IPS-15b (cell line): ENCODE data around the gene IRF7.

Source experiments
- H3K27me3 ChIP-seq: one replicate; pipeline ENCODE4 v1.6.1; 2013; ENCODE audit warnings: low read length; ENCODE audit not compliant: control insufficient read depth, insufficient read depth
- H3K36me3 ChIP-seq: one replicate; pipeline ENCODE4 v1.6.1; 2013; ENCODE audit warnings: low read length; ENCODE audit not compliant: control insufficient read depth, insufficient read depth
- H3K4me1 ChIP-seq: one replicate; pipeline ENCODE4 v1.6.1; 2013; ENCODE audit warnings: mild to moderate bottlenecking, low read length; ENCODE audit not compliant: control insufficient read depth, insufficient read depth
- H3K4me3 ChIP-seq: one replicate; pipeline ENCODE4 v1.5.1; 2013; ENCODE audit warnings: low read depth, low read length
- H3K9ac ChIP-seq: one replicate; pipeline ENCODE4 v1.6.1; 2013; ENCODE audit warnings: low read depth, mild to moderate bottlenecking, low read length
- H3K9me3 ChIP-seq: one replicate; pipeline ENCODE4 v1.6.1; 2013; ENCODE audit warnings: mild to moderate bottlenecking, low read length; ENCODE audit not compliant: control insufficient read depth, insufficient read depth

Gene IRF7

DNA sequence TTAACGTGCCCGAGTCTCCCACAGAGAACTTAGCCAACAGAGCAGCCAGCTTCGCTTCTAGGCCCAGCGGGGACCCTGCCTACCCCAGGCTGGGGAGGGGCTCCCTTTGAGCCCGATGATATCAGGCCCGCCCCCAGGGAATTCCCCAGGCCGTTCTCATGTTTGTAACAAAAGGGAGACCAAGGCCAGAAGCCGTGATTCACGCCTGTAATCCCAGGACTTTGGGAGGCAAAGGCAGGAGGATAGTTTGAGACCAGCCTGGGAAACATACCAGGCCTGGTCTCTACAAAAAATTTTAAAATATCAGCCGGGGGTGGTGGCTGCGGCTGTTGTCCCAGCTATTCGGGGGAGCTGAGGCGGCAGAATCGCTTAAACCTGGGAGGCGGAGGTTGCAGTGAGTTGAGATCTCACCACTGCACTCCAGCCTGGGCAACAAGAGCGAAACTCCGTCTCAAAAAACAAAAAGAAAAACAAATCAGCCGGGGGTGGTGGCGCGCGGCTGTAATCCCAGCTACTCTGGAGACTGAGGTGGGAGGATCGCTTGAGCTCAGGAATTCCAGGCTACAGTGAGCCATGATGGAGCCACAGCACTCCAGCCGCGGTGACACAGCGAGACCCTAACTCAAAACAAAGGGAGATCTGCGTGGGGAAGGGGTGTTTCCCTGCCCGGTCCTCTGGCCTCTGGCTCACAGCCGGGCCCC, 23.0 kb upstream of the IRF7 start:
- Histone ChIP-seq H3K9ac (peak overlapping the region; percentile 73), H3K4me3 (peak overlapping the region; percentile 61), H3K9me3 (no peaks in the 10 kb centered on the region), H3K27me3 (peaks cover 16% of the 10 kb centered on the region), H3K4me1 (peaks cover 3% of the 10 kb centered on the region), H3K36me3 (peaks cover 13% of the 10 kb centered on the region)

GRCh38 chr11:637593-638521, 22.1 kb upstream of the IRF7 start:
- Histone ChIP-seq H3K9me3 (no peaks in the 10 kb centered on the region), H3K4me3 (peak overlapping the region; percentile 61), H3K27me3 (peaks cover 16% of the 10 kb centered on the region), H3K9ac (no peak overlapping the region), H3K4me1 (peaks cover 3% of the 10 kb centered on the region), H3K36me3 (peaks cover 10% of the 10 kb centered on the region)

DNA sequence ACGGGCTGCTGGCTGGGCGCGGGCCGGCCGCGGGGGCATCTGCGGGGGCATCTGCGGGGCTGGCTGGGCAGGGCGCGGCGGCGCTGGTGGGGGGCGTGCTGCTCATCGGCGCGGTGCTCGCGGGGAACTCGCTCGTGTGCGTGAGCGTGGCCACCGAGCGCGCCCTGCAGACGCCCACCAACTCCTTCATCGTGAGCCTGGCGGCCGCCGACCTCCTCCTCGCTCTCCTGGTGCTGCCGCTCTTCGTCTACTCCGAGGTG, 21.5 kb upstream of the IRF7 start:
- Histone ChIP-seq H3K4me1 (peaks cover 3% of the 10 kb centered on the region), H3K9ac (no peak overlapping the region), H3K36me3 (peaks cover 6% of the 10 kb centered on the region), H3K27me3 (peaks cover 16% of the 10 kb centered on the region), H3K4me3 (peak overlapping the region; percentile 61), H3K9me3 (no peaks in the 10 kb centered on the region)

GRCh38 chr11:636511-637332, 21.0 kb upstream of the IRF7 start, which contains the start of gene DRD4:
TSS of gene DRD4 (plus strand) at chr11:637269. CDS start at chr11:637305, 36 bp downstream.
- H3K4me3 ChIP-seq: peak within 1 kb of the TSS; percentile 61

DNA sequence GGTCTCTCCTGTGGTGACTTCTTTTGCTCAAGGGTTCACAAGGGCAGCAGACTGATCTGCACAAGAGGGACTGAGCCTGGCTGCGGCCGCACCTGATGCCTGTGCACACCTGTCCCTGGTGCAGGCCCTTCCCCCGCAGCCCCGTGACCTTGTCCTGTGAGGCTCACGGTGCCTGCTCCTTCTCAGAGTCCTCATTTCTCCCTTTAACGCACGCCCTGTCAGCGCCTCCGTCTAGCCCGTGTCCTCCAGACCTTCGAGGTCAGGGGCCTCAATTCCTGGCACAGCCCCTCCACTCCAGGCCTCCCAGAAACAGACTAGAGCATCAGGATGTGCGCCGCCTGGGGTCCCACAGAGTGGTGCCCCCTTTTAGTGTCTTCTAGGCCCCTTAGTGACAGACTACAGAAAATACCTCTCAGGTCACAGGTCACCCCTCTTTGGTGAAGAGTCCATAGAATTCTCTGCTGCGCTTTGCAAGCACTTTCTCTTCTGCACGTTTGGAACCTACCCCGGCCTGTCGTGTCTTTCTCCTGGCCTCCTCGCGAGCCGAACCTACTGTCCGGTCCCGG, 20.3 kb upstream of the IRF7 start:
- Histone ChIP-seq H3K36me3 (no peaks in the 10 kb centered on the region), H3K4me1 (peaks cover 3% of the 10 kb centered on the region), H3K27me3 (peaks cover 16% of the 10 kb centered on the region), H3K4me3 (peak overlapping the region; percentile 61), H3K9me3 (no peaks in the 10 kb centered on the region), H3K9ac (no peak overlapping the region)

More at GRCh38 chr11:636511-637332, 21.0 kb upstream of the IRF7 start, which contains the start of gene DRD4:
- Histone ChIP-seq H3K9me3 (no peaks in the 10 kb centered on the region), H3K36me3 (peaks cover 3% of the 10 kb centered on the region), H3K9ac (no peak within 1 kb of the TSS), H3K27me3 (peaks cover 16% of the 10 kb centered on the region), H3K4me1 (peaks cover 3% of the 10 kb centered on the region)

DNA sequence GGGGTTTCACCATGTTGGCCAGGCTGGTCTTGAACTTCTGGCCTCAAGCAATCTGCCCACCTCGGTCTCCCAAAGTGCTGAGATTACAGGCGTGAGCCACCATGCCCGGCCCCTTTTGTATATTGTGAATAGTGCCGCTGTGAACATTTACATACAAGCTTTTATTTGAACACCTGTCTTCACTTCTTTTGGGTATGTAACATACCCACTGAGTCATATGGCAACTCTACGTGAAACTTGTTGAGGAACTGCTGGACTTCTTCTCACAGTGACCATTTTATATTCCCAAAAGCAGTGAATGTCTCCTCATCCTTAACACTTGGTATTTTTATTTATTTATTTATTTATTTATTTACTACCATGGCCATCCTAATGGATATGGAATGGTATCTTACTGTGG, 15.1 kb upstream of the IRF7 start:
- no peaks in the 10 kb centered on the region for H3K4me1 ChIP-seq
- H3K4me3 ChIP-seq: no peak overlapping the region
- no peaks in the 10 kb centered on the region for H3K27me3 ChIP-seq
- H3K9me3 ChIP-seq: no peaks in the 10 kb centered on the region
- no peaks in the 10 kb centered on the region for H3K36me3 ChIP-seq
- H3K9ac ChIP-seq: no peak overlapping the region

GRCh38 chr11:629237-629583, 13.5 kb upstream of the IRF7 start:
- Histone ChIP-seq H3K27me3 (no peaks in the 10 kb centered on the region), H3K4me1 (no peaks in the 10 kb centered on the region), H3K9ac (no peak overlapping the region)

GRCh38 chr11:628056-628455, 12.3 kb upstream of the IRF7 start:
- no peak overlapping the region for H3K9ac ChIP-seq
- H3K4me1 ChIP-seq: no peaks in the 10 kb centered on the region
- no peaks in the 10 kb centered on the region for H3K36me3 ChIP-seq
- no peaks in the 10 kb centered on the region for H3K27me3 ChIP-seq
- no peaks in the 10 kb centered on the region for H3K9me3 ChIP-seq
- no peak overlapping the region for H3K4me3 ChIP-seq

More at GRCh38 chr11:629237-629583, 13.5 kb upstream of the IRF7 start:
- Histone ChIP-seq H3K36me3 (no peaks in the 10 kb centered on the region), H3K4me3 (no peak overlapping the region), H3K9me3 (no peaks in the 10 kb centered on the region)

DNA sequence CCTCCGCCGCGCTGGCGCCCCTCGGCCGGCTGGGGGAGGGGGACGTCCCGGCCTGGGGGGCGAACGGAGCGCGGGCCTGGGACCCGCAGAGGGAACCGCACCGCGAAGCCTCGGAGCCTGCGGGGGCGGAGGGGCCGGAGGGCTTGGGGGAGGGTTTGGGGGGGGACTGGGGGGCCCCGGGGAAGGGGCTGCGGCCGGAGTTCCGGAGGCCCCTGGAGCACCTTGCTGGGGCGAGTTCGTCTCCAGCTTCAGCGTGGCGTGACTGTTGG, 11.5 kb upstream of the IRF7 start:
- H3K4me1 ChIP-seq: no peaks in the 10 kb centered on the region
- H3K36me3 ChIP-seq: no peaks in the 10 kb centered on the region
- H3K9ac ChIP-seq: no peak overlapping the region
- no peak overlapping the region for H3K4me3 ChIP-seq
- H3K27me3 ChIP-seq: no peaks in the 10 kb centered on the region
- H3K9me3 ChIP-seq: no peaks in the 10 kb centered on the region

DNA sequence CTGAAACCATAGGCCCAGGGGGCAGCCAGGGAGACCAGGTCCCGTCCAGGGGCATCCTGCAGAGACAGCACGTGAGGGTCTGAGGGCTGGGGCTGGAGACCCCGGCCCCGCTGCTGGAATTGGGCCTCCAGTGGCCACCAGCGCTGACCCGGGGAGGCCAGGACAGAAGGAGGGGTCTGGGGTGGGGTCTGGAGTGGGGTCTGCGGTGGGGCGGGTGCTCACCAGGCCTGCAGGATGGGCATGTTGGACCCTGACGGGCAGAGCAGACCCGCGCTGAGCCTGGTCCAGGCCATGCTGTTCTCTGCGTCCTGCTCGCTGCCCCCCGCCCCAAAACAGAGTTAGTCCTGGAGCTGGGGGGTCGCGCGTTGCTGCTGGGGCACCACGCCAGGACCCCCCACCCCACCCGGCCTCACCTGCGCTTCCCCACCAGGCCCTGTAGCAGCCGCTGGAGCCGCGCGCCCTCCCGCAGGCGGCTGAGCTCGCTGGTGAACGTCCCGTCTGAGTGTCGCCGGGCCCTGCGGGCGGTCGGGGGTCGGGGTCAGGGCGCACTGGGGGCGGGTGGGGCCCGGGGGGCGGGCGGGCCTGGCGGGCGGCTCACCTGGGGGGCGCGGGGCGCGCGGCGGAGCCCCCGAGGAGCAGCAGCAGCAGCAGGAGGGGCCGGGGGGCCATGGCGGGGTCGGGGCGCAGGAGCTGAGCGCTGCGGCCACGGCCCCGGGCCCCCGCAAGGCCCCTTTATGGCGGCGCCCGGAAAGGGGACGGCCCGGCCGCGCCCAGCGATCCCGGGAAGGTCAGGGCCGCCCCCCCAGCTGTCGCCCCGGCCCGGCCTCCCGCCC, 10.9 kb upstream of the IRF7 start, which contains the start of gene SCT:
SCT (minus strand) TSS at position 707 of the 833 bp plus-strand sequence; CDS start at position 669, 38 bp downstream.
- no peak within 1 kb of the TSS for H3K9ac ChIP-seq
- no peaks in the 10 kb centered on the region for H3K4me1 ChIP-seq
- H3K27me3 ChIP-seq: no peaks in the 10 kb centered on the region
- no peaks in the 10 kb centered on the region for H3K36me3 ChIP-seq
- H3K9me3 ChIP-seq: no peaks in the 10 kb centered on the region
- no peak within 1 kb of the TSS for H3K4me3 ChIP-seq
